NCI-H526 (cell line): ENCODE results near the gene FGGY.

Source experiments
- DNase-seq, 2 experiments: peaks; one replicate each; lab custom pipeline; 2025; lab: John Stamatoyannopoulos, UW

FGGY gene

DNA sequence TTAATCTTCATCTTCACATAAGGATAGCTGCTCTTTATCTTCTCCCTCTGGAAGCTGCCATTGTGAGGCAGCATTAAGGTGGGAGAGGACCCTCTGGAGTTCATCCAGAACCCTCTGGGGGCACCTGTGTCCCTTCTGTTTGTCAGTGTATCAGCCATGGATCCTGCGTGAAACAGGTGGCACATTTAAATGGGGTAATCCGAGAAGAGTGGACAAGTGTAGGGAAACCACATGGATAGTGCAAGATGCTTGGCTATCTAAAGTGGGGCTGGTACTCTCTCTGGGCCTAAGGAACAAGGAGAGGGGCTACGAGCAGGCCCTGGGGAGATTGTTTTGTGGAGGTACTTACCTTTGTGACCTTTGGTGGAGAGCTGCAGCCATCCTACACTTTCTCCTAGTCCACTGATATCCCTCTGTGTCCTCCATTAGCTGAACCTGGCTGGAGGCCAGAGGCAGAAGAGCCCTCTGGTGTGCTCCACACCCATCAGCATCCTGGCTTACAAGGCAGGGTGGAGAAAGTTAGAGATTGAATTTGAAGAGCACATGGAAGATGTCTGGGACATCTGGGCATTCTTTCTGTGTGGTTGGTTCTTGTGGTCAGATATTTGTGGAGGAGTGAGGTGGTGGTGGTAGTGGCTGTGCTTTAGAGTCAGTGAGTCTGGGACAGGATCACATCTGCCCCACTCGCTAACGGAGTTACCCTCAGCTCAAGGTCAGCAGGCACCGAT, 117.7 kb downstream of the FGGY start:
- DNase-seq = no peak

- no peak for DNase-seq
Measured at GRCh38 chr1:59415286-59415850, 118.5 kb downstream of the FGGY start.

DNA sequence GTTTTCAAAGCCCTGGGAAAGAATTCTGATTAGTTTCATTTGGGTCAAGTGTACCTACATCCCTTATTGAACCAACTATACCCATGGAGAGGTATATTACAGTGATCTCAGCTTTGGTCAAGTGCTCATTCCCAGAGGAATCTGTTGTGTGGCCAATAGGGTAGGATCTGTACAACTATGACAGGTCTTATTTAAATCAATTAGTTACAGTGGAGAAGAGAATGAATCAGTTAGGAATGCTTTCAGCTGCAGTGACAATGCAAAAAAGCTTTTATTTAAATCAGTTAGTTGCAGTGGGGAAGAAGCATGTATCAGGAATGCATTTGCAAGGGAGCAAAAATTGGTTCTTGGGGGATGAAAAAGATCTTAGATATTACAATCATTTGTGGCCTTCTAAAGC, 119.0 kb downstream of the FGGY start:
- DNase-seq = no peak

DNA sequence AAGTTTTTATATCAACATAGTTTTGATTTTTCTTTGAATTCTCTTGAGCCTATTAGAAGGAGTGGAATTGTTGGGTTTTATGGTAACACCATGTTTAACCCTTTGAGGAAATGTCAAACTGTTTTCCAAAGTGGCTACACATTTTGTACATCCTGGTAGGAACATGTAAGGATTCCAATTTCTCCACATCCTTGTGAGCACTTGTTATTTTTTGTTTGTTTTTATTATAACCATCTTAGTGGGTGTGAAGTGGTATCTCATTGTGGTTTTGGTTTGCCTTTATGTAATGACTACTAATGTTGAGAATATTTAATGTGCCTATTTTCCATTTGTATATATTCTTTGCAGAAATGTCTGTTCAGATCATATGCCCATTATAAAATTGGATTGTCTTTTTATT, 120.5 kb downstream of the FGGY start:
- no peak for DNase-seq

GRCh38 chr1:59418363-59419144, 121.7 kb downstream of the FGGY start:
- DNase-seq = no peak

DNA sequence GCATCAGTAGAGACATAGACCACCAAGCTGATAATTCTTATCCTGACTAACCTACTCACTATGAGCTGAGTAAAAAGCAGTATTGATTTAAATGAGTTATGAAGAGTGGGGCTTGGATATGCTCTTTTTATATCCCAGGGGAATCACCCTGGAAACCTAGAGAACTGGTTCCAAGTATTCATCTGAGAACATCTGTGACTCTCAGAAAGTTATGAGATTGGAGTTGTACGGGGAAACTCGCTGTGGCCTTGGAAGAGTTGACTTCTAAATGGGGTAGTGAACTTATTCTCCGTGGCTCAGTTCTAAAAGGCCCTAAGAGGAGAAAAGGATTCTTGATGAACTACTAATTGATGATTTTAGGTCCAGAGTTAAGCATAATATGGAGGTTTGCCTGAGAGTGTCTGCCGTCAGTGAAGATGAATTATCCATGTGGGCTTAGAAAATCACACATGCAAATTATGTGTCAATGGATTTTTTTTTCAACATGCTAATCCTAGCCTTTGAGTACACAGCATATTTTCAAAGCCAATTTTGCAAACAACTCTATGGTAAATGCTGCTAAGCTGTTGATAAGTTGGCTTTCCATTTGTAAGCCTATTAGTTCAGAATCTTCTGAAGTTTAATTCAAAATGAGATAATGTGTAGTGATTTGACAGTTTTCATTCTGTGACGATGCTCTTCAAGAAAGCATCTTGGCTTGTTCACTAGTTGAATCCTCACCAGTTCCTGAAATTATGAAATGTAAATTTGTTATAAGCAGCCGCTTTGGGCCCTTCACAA, 122.7 kb downstream of the FGGY start:
- DNase-seq = peak in 1 of 2 experiments; percentile 53

GRCh38 chr1:59421232-59421920, 124.5 kb downstream of the FGGY start:
- DNase-seq = no peak

DNA sequence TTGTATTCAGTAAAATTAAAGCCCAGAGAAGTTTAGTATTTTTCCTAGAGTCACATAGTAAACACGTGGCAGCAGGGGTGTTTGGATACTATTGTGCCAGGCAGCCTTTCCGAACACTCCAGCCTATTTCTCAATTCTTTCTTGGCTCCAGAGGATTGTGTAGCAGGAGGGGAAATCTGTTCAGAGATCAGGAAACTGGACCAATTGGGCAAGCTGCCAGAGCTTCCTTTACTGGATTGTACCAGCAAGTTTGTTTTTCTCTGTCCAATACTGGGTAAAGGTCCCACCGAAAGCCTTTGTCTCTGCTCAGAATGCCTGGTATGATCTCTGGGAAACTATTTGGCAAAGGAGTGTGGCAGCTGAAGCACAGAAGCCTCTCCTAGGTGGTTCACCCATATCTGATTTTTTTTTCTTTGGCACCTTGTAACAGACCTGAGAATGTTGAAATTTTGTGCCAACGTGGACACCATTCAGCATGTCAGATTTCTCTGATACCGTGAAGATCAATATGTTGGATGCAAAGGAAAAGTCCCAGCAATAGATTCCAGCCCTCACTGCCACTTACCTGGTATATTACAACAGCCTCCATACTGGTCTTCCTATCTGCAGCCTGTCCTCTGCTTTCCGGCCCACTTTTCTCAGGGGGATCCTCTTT, 126.2 kb downstream of the FGGY start:
- no peak for DNase-seq

DNA sequence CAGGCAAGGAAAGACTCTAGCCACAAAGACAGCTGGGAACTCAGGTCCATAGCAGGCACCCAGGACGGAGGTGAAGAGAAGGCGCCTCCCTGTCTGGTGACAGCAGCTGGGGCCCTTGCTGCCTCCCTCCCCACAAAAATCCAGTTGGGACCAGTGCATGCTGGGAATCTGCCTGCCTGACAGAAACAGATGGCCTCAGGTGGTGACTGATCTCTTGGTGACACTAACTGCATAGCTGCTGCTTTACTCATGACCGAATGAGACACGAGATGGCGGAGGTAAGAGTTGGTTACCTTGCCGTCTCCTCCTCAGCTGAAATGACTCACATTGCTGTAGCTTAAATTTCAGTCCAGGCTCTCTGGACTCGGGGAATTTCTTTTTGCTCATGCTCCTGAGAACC, 130.3 kb downstream of the FGGY start:
- DNase-seq = no peak

DNA sequence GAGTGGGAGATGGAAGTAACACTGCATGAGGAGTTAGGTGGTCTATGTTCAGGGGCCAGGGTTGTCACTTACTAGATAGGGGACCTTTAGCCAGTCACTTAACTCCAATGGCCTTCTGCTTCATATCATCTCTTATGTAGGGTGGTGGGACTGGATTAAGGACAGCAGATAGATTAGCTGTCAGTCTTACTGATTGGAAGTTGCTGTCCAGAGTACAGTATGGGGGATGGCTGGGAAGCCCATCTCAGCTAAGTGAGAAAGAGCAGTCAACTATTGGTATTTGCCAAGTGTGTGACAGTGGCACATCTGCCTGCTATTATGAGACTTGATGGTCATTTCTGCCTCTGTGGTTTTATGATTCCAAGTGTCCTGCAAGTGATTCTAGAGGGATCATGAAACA, 130.9 kb downstream of the FGGY start:
- DNase-seq = no peak

- peak in 1 of 2 experiments; percentile 38 for DNase-seq
Measured at GRCh38 chr1:59428828-59429227, 131.9 kb downstream of the FGGY start.

DNA sequence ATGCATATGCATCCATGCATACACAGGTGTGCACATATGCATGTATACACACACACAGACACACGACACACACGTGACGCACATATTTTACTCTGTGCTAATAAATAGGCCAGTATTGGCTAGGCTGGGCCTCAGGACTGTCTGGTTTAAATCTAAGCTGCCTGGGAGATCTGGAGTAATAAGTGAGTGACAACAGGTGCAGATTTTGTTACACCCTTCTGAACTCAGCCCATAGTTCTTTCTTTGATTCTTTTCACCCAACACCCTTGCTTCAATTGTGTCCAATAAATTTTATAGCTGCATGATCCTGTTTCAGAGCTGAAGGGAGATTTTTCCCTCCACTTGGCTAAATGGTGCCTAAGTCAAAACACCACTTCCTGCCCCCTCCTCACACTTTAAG, 132.8 kb downstream of the FGGY start:
- DNase-seq = no peak

- DNase-seq = no peak
Measured at GRCh38 chr1:59431566-59432294, 134.8 kb downstream of the FGGY start.

DNA sequence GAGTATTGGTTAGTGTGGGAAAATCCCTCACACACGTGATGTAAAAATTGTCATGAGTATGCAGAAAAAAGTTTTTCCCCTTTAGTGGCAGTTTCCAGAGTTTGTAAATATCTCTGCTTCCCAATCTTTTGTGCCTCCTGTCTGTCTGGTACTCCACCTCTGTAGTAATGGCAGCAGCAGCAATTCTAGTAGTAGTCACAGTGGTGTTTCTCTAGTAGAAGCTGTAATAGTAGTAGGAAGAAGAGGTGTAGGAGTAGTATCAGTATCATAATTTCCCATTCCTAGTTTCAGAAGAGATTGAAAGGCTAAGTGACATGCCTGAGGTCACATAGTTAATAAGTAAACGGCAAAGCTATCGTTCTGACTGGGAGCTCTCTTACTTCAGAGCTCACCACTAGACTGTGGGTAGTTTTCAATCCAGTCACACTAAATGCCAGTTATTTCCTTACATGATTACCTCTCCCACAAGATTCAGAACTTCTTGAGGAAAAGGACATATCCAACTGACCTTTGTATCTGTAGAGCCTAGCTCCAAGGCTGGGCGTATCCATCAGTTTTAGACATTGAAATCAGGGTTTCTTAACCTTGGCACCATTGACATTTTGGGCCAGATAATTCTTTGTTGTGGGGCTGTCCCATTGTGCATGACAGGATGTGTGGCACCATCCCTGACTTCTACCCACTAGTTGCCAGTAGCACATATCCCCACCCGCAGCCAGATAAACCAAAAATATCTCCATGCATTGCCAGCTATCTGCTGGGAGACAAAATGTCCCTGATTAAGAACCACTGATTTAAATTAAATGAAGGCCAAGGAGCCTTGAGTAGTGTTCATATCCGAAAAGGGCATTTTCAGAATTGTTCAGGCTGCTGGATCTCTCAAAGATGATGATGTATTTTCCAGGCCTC, 135.9 kb downstream of the FGGY start:
- DNase-seq = no peak

DNA sequence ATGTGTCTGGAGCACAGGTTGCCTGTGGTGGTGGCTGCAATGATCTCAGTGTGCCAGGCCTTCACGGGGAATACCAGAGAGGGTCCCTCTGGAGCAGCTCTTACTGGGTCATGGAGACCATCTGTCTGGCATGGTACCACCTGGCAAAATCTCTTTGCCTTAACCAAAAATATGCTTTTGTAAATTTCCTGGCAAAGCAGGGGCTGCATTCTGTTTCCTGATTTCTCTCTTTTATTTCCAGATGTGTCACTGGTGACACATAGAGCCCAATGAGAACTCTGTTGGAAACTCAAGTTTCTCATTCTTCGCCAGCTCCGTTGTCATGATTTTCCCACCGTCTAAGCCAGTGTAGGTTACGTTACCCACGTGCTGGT, 136.5 kb downstream of the FGGY start:
- no peak for DNase-seq

- DNase-seq = no peak
Measured at GRCh38 chr1:59434336-59434735, 137.4 kb downstream of the FGGY start.

- no peak for DNase-seq
Measured at GRCh38 chr1:59436637-59437036, 139.7 kb downstream of the FGGY start.

DNA sequence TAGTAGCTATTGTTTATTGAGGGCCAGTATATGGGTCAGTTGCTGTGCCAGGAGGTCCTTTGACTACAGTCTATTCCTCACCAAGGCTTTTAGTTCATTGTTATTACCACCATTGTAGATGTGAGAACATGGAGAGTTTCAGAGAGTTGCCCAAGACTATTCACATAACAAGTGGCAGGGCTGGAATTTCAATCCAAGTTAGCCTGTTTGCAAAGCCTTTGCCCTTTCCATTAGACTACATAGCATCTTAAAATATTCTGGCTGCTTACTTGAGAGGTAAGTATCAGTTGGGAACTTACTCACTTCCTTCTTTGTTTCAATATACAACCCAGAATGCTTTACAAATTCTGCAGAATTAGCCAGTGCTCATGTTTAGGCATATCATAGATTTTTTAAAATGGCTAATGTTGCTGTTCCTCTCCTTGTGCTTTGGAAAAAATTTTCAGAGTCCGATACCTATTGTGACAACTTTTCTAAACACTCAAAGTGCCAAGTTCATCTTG, 141.2 kb downstream of the FGGY start:
- no peak for DNase-seq

DNA sequence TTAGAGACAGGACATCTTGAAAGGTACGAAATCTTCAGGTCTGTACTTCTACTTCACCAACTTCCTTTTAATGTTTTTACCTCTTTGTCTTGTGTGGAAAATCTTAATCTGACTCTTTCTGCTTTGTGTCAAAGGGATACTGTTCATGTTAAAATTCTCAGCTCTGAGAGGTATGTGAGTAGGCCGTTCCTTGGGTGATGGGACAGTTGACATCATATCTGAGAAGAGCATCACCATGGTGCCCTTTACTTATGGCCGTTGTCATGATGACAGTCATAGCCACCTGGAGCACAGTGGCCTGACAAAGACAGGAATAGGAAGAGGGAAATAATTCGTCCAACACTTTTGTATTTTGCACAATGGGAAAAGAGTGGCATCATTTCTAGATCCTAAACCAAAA, 145.6 kb downstream of the FGGY start:
- no peak for DNase-seq
